Neutrophil (primary cell): ENCODE results near the gene WNT8B.
A peak's percentile ranks its signal among the peaks of the same experiment; 100 is the strongest.

Source experiments
- H3K27ac ChIP-seq: fragments of 200-600 bp; sonication (generic); 2 replicates; pipeline ENCODE4 v1.5.1; 2016; ENCODE audit warnings: mild to moderate bottlenecking, moderate library complexity
- H3K27me3 ChIP-seq: fragments of 200-600 bp; sonication (generic); 2 replicates; pipeline ENCODE4 v1.6.0; 2016; ENCODE audit warnings: mild to moderate bottlenecking
- H3K36me3 ChIP-seq: fragments of 200-600 bp; sonication (generic); 2 replicates; pipeline ENCODE4 v1.5.1; 2017
- H3K4me1 ChIP-seq, 2 experiments: fragments of 200-600 bp in 1 of 2; sonication (generic) in 1 of 2; 1 replicate in 1 of 2; 2 replicates in 1 of 2; pipeline versions ENCODE4 v1.5.1 to v1.6.1; 2013 to 2016; ENCODE audit warnings: low read depth in 1 of 2, low read length in 1 of 2, mild to moderate bottlenecking in 1 of 2, moderate library complexity in 1 of 2; ENCODE audit not compliant: control insufficient read depth in 1 of 2, insufficient read depth in 1 of 2
- H3K4me3 ChIP-seq, 2 experiments: fragments of 200-600 bp in 1 of 2; sonication (generic) in 1 of 2; 1 replicate in 1 of 2; 2 replicates in 1 of 2; pipeline ENCODE4 v1.5.1; 2013 to 2016; ENCODE audit warnings: low read depth in 1 of 2, low read length in 1 of 2, mild to moderate bottlenecking in 1 of 2, moderate library complexity in 1 of 2
- H3K9me3 ChIP-seq: fragments of 200-600 bp; sonication (generic); 2 replicates; pipeline ENCODE4 v1.5.1; 2016
- TF ChIP-seq, protein P1 (sequence below): fragments of 200-600 bp; sonication (generic); IDR thresholded peaks from 2 replicates; pipeline ENCODE4 v1.5.1; 2016; ENCODE audit warnings: antibody characterized with exemption

The WNT8B gene

DNA sequence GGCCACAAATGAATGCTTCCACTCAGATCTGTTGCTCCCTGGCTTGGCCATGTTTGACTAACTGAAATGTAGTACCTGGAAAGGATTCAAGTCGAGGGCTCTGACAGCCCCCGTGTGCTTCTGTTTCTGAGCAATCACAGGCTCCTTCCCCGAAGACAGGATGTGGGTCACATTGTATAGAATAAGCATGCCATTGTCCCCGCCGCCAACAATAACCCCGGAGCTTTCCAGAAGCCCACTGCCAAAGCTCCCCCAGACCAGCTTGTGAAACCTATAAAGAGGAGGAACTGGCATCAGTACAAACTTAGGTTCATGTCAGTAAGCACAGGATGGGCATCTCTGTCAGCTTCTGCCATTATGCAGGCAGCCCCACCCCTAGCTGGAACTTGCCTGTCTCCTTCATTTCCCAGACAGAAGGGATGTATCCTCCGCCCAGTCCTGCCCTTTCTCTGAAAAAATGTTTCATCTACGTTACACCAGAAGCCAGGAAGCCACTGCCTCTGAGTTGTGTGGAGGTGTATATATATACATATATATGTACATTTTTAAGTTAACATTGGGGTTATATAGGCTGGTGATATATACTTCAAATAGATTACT lies 46.5 kb downstream of the WNT8B start:
- no peaks in the 10 kb centered on the region for H3K27me3 ChIP-seq
- H3K4me3 ChIP-seq, result no peak overlapping the region
- TF ChIP-seq, protein P1, sequence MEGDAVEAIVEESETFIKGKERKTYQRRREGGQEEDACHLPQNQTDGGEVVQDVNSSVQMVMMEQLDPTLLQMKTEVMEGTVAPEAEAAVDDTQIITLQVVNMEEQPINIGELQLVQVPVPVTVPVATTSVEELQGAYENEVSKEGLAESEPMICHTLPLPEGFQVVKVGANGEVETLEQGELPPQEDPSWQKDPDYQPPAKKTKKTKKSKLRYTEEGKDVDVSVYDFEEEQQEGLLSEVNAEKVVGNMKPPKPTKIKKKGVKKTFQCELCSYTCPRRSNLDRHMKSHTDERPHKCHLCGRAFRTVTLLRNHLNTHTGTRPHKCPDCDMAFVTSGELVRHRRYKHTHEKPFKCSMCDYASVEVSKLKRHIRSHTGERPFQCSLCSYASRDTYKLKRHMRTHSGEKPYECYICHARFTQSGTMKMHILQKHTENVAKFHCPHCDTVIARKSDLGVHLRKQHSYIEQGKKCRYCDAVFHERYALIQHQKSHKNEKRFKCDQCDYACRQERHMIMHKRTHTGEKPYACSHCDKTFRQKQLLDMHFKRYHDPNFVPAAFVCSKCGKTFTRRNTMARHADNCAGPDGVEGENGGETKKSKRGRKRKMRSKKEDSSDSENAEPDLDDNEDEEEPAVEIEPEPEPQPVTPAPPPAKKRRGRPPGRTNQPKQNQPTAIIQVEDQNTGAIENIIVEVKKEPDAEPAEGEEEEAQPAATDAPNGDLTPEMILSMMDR, result no peak
- no peaks in the 10 kb centered on the region for H3K9me3 ChIP-seq
- H3K27ac ChIP-seq, result no peak overlapping the region
- H3K36me3 ChIP-seq, result peaks cover 34% of the 10 kb centered on the region
- peaks cover 43 to 44% of the 10 kb centered on the region in 2 experiments for H3K4me1 ChIP-seq

DNA sequence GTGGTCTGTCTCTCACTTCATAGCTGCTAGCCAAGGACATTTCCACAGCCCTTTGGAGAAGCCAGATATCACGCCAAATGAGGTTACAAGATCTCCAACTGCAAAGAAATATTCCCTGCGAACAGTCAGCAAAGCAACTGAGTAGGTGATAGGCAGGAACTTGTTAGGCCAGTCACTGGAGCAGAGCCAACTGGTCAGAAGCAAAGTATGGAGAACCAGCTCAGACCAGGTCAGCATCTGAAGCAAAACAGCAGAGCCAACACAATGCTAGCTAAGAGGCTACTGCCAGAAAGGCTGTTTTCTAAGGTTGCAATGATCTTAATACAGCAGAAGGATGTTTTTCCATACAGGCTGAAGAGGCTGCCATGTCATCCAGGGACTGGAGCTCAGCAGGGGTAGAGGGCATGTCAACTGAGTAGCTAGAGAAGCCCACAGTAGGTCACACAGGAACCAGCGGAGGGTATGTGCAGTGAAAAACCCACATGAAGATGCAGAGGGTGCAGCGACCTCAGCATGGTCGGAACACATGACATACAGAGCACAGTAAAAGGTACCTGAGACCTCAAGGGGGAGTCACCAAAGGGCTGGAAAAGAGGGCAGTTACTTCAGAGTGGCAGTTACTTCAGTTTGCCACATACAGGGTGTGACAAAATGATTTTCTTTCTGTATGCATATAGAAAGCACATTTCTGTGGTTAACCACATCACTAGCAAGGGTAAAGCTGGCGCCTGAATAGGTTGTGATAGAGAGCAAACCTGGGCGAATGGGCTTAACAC lies 47.9 kb downstream of the WNT8B start:
- no peaks in the 10 kb centered on the region for H3K9me3 ChIP-seq
- H3K27me3 ChIP-seq, result no peaks in the 10 kb centered on the region
- peak overlapping the region; percentile 71 for H3K27ac ChIP-seq
- peaks cover 44 to 48% of the 10 kb centered on the region in 2 experiments for H3K4me1 ChIP-seq
- H3K36me3 ChIP-seq, result peaks cover 22% of the 10 kb centered on the region
- TF ChIP-seq, protein P1, result no peak
- peak overlapping the region in 1 of 2 experiments; percentile 4 for H3K4me3 ChIP-seq

DNA sequence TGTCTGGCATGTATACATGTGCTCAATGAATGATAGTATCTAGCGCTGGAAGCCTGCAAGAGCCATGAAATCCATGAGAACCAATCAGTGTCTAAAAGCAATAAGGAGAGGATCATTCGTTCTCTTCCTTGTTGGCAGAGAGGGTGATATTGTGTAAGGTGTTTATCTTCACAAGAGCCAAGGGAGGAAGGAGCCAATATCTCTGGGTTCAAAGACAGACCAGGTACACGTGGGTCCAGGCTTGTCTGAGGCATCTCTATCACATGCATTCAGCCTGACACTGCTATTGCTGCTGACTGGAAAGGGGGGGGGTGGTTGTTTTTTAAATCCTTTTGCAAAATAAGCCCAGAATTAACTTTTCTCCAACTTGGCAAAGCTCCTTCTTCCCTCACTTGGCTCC lies 52.8 kb downstream of the WNT8B start:
- TF ChIP-seq, protein P1, result no peak
- Histone ChIP-seq H3K4me1 (peaks cover 41 to 47% of the 10 kb centered on the region in 2 experiments), H3K36me3 (no peaks in the 10 kb centered on the region), H3K4me3 (no peak overlapping the region), H3K27ac (no peak overlapping the region), H3K9me3 (no peaks in the 10 kb centered on the region), H3K27me3 (peaks cover 16% of the 10 kb centered on the region)

DNA sequence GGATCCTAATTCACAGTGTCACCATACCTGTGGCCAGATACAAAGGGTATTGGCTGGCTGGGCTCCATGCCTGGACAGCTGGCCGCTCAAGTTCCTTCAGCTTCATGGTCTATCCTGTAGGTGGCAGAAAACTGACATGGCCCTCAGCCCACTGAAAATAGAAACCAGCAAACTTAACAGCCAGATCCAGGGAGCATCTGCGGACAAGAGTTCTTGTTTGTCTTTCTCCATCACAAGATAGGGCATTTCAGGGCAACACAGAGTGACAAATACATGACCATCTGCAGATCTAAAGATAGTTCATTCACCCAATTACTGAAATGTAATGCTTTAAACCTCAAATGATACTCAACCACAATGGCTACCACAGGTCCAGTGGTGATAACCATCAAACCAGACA lies 54.0 kb downstream of the WNT8B start:
- Histone ChIP-seq H3K9me3 (no peaks in the 10 kb centered on the region), H3K4me3 (no peak overlapping the region), H3K27me3 (peaks cover 16% of the 10 kb centered on the region), H3K36me3 (peaks cover 4% of the 10 kb centered on the region), H3K4me1 (peaks cover 29 to 35% of the 10 kb centered on the region in 2 experiments), H3K27ac (no peak overlapping the region)
- TF ChIP-seq, protein P1, result no peak

DNA sequence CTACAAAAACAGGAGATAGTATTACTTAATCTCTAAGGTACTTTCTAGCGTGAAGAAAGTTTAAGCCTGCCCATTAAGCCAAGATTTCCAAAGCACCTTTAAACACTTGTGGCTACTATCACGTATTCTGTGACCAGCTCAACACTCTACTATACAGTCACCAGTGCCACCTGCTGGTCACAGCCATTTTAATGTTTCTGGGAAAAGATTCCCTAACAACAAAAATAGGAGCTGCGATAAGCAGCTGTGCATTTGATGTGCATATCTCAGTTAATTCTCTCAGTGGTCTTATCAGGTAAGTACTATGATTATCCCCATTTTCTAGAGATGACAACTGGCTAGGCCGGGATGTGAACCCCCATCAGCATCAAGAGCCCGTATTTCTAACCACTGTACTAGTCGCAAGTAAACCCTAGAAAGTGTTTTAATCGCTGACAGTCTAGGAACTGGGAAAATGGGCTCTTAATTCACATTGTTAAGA lies 56.0 kb downstream of the WNT8B start:
- Histone ChIP-seq H3K4me1 (peaks cover 17 to 22% of the 10 kb centered on the region in 2 experiments), H3K4me3 (peak overlapping the region in 1 of 2 experiments; percentile 24), H3K27me3 (peaks cover 16% of the 10 kb centered on the region), H3K9me3 (no peaks in the 10 kb centered on the region), H3K27ac (no peak overlapping the region), H3K36me3 (peaks cover 16% of the 10 kb centered on the region)
- TF ChIP-seq, protein P1, result peak; percentile 59
